Esophagus muscularis mucosa (tissue), 4 donors: ENCODE results near the gene POLR3A. TPM values are rescaled to one million over a fixed set of nuclear protein-coding genes. Genes with fewer than 3 reads are reported as not detected.
A peak's percentile ranks its signal among the peaks of the same experiment; 100 is the strongest.

ENCODE experiments used
- DNase-seq: peaks from one replicate; pipeline ENCODE4 v3.0.0-alpha.2; 2017; ENCODE audit errors: extremely low spot score
- H3K27ac ChIP-seq, 4 donors: fragments of 200-600 bp; sonication (generic); replicated peaks in 1 of 4; 1 replicate in 3 of 4; 2 replicates in 1 of 4; pipeline ENCODE4 v1.5.1; 2016 to 2019; ENCODE audit warnings: mild to moderate bottlenecking in 1 of 4
- H3K27me3 ChIP-seq, 4 donors: fragments of 200-600 bp; sonication (generic); one replicate each; pipeline versions ENCODE4 v1.5.1 to v1.6.0; 2016 to 2019
- H3K36me3 ChIP-seq, 4 donors: fragments of 200-600 bp; sonication (generic); one replicate each; pipeline ENCODE4 v1.5.1; 2016 to 2019
- H3K4me1 ChIP-seq, 4 donors: fragments of 200-600 bp; sonication (generic); one replicate each; pipeline ENCODE4 v1.5.1; 2016 to 2019
- H3K4me3 ChIP-seq, 4 donors: fragments of 200-600 bp; sonication (generic); 1 replicate in 2 of 4; 2 replicates in 2 of 4; pipeline ENCODE4 v1.5.1; 2016 to 2019; ENCODE audit warnings: mild to moderate bottlenecking in 4 of 4, moderate library complexity in 1 of 4
- H3K9me3 ChIP-seq, 4 donors: fragments of 200-600 bp; sonication (generic); 1 replicate in 3 of 4; 2 replicates in 1 of 4; pipeline ENCODE4 v1.5.1; 2016 to 2019
- CTCF ChIP-seq, 3 experiments: fragments of 200-600 bp in 2 of 3; fragments of 450-650 bp in 1 of 3; sonication (generic) in 2 of 3; IDR thresholded peaks; one replicate each; pipeline ENCODE4 v1.5.1; 2017 to 2019; ENCODE audit warnings: antibody characterized with exemption in 3 of 3, mild to moderate bottlenecking in 2 of 3, moderate library complexity in 1 of 3
- EP300 ChIP-seq: sonication (generic); formaldehyde crosslinking; IDR thresholded peaks from one replicate; pipeline ENCODE4 v1.6.1; 2017; ENCODE audit warnings: antibody characterized with exemption
- POLR2A ChIP-seq: fragments of 450-650 bp; IDR thresholded peaks from one replicate; pipeline ENCODE4 v1.6.1; 2017; ENCODE audit warnings: antibody characterized with exemption, moderate library complexity, mild to moderate bottlenecking, low read depth
- POLR2AphosphoS5 ChIP-seq, 2 donors: sonication (generic); formaldehyde crosslinking; IDR thresholded peaks; one replicate each; pipeline ENCODE4 v1.6.1; 2017; ENCODE audit warnings: antibody characterized with exemption in 2 of 2
- WGBS: methylation state at CpG from one replicate; pipeline ENCODE4 v1.1.5; 2018; 5-methylcytosine and 5-hydroxymethylcytosine counted together
- intact Hi-C: fragments of 100-400 bp; cut with DNase I; formaldehyde crosslinking; loops from one replicate; pipeline ENCODE4 v1.15.1; 2023
- total RNA-seq, 4 donors: library from RNA; depleted of rRNA; stranded (reverse); fragments of >200 nt; gene quantifications; one replicate each; pipeline versions ENCODE4 v1.1.0 to v1.2.1, GENCODE V29; 2016

POLR3A gene
- total RNA-seq, 4 donors from 2014 or later: 9.3 to 12.8 (median 9.9) TPM

- H3K27ac ChIP-seq: peak overlapping the region; percentile 81 to 94 (median 84)
- DNase-seq: no peak
- H3K9me3 ChIP-seq: no peaks in the 10 kb centered on the region
- H3K36me3 ChIP-seq: peaks cover 19 to 42% (median 39%) of the 10 kb centered on the region in 4 donors
- H3K4me3 ChIP-seq: no peak overlapping the region
- intact Hi-C loops: no loop called here
- peaks cover 14 to 48% (median 46%) of the 10 kb centered on the region in 4 donors for H3K4me1 ChIP-seq
- 77% methylated on average over 8 of the region's 9 CpGs for WGBS
- no peaks in the 10 kb centered on the region for H3K27me3 ChIP-seq
- TF ChIP-seq POLR2AphosphoS5 (IDR thresholded peaks at IDR 0.05) (no peak), EP300 (no peak)
Observed at GRCh38 chr10:77975086-77975666, 54.1 kb downstream of the POLR3A start.

- Histone ChIP-seq H3K36me3 (peaks cover 13 to 36% (median 33%) of the 10 kb centered on the region in 4 donors), H3K9me3 (no peaks in the 10 kb centered on the region), H3K4me1 (peaks cover 14 to 54% (median 51%) of the 10 kb centered on the region in 4 donors), H3K27me3 (no peaks in the 10 kb centered on the region), H3K4me3 (no peak overlapping the region), H3K27ac (peak overlapping the region; percentile 81 to 94 (median 84))
- 54% methylated on average over 8 of the region's 8 CpGs for WGBS
- intact Hi-C loops: loop anchor here (1.0 to 5.0 kb wide), 2 partner anchors 47 to 128 kb away; partner anchors contain the start of gene DLG5
- no peak for DNase-seq
- TF ChIP-seq POLR2A: no peak
- no peak for TF ChIP-seq EP300
- TF ChIP-seq POLR2AphosphoS5 (IDR thresholded peaks at IDR 0.05): peak in 1 of 2 donors; percentile 23
- peak; percentile 46 to 58 (median 53) for TF ChIP-seq CTCF (IDR thresholded peaks at IDR 0.05)
Observed at GRCh38 chr10:77974396-77975074, 54.8 kb downstream of the POLR3A start.

GRCh38 chr10:77973276-77973675 lies 56.0 kb downstream of the POLR3A start:
- intact Hi-C loops: loop anchor here (5.0 kb wide), 1 partner anchor 46 kb away; the partner anchor contains the start of gene DLG5
- no peaks in the 10 kb centered on the region for H3K27me3 ChIP-seq
- no peaks in the 10 kb centered on the region for H3K9me3 ChIP-seq
- TF ChIP-seq POLR2A (no peak), POLR2AphosphoS5 (IDR thresholded peaks at IDR 0.05) (no peak), EP300 (no peak), CTCF (IDR thresholded peaks at IDR 0.05) (no peak)
- H3K36me3 ChIP-seq: peaks cover 5 to 23% (median 20%) of the 10 kb centered on the region in 4 donors
- no peak overlapping the region for H3K4me3 ChIP-seq
- no peak for DNase-seq
- peak overlapping the region; percentile 81 to 94 (median 84) for H3K27ac ChIP-seq
- 82% methylated on average over 5 of the region's 5 CpGs for WGBS
- H3K4me1 ChIP-seq: peaks cover 14 to 63% (median 61%) of the 10 kb centered on the region in 4 donors

- H3K36me3 ChIP-seq: peaks cover 0 to 12% (median 9%) of the 10 kb centered on the region in 4 donors
- no peaks in the 10 kb centered on the region for H3K27me3 ChIP-seq
- peaks cover 14 to 63% (median 61%) of the 10 kb centered on the region in 4 donors for H3K4me1 ChIP-seq
- intact Hi-C loops: loop anchor here (5.0 kb wide), 1 partner anchor 45 kb away; the partner anchor contains the start of gene DLG5
- no peak for TF ChIP-seq POLR2AphosphoS5 (IDR thresholded peaks at IDR 0.05)
- peak in 1 of 3 experiments; percentile 4 for TF ChIP-seq CTCF (IDR thresholded peaks at IDR 0.05)
- no peak for TF ChIP-seq EP300
- H3K27ac ChIP-seq: peak overlapping the region; percentile 81 to 94 (median 84)
- DNase-seq: no peak
- 73% methylated on average over 5 of the region's 5 CpGs for WGBS
- no peaks in the 10 kb centered on the region for H3K9me3 ChIP-seq
- no peak overlapping the region for H3K4me3 ChIP-seq
Observed at GRCh38 chr10:77972148-77972547, 57.2 kb downstream of the POLR3A start.

GRCh38 chr10:77971804-77972144 lies 57.5 kb downstream of the POLR3A start:
- Histone ChIP-seq H3K9me3 (no peaks in the 10 kb centered on the region), H3K27ac (peak overlapping the region; percentile 81 to 94 (median 84)), H3K4me3 (no peak overlapping the region), H3K36me3 (peaks cover 0 to 8% (median 6%) of the 10 kb centered on the region in 4 donors), H3K4me1 (peaks cover 14 to 63% (median 61%) of the 10 kb centered on the region in 4 donors), H3K27me3 (no peaks in the 10 kb centered on the region)
- 84% methylated on average over 3 of the region's 3 CpGs for WGBS
- TF ChIP-seq POLR2AphosphoS5 (IDR thresholded peaks at IDR 0.05): no peak
- no peak for TF ChIP-seq EP300
- TF ChIP-seq POLR2A: no peak
- no peak for TF ChIP-seq CTCF (IDR thresholded peaks at IDR 0.05)
- DNase-seq: no peak
- intact Hi-C loops: loop anchor here (5.0 kb wide), 1 partner anchor 44 kb away; the partner anchor contains the start of gene DLG5
